OCI-LY3 (cell line): ENCODE measurements around the gene ANKRD13A.

Experiments
- EZH2phosphoT487 ChIP-seq: fragments of 200-600 bp; shearing (Covaris generic); IDR thresholded peaks from 2 replicates; pipeline ENCODE4 v1.6.1; 2018; ENCODE audit warnings: antibody characterized with exemption, mixed run types, low read depth
- TF ChIP-seq, protein P1 (sequence below): fragments of 200-600, 300-600 bp; sonication (generic); IDR thresholded peaks from 2 replicates; pipeline ENCODE4 v1.5.1; 2014; ENCODE audit warnings: antibody characterized with exemption, low read length, low read depth

GRCh38 chr12:109988903-109989302, 10.3 kb upstream of the ANKRD13A start:
- TF ChIP-seq, protein P1, sequence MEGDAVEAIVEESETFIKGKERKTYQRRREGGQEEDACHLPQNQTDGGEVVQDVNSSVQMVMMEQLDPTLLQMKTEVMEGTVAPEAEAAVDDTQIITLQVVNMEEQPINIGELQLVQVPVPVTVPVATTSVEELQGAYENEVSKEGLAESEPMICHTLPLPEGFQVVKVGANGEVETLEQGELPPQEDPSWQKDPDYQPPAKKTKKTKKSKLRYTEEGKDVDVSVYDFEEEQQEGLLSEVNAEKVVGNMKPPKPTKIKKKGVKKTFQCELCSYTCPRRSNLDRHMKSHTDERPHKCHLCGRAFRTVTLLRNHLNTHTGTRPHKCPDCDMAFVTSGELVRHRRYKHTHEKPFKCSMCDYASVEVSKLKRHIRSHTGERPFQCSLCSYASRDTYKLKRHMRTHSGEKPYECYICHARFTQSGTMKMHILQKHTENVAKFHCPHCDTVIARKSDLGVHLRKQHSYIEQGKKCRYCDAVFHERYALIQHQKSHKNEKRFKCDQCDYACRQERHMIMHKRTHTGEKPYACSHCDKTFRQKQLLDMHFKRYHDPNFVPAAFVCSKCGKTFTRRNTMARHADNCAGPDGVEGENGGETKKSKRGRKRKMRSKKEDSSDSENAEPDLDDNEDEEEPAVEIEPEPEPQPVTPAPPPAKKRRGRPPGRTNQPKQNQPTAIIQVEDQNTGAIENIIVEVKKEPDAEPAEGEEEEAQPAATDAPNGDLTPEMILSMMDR, result no peak
- TF ChIP-seq EZH2phosphoT487, result no peak
